ENCODE measurements around the gene DNAJC1. TPM values are rescaled to one million over a fixed set of nuclear protein-coding genes. Genes with fewer than 3 reads are reported as not detected.
"Not testable (repeated sequence)": the region's sequence is repeated elsewhere in the genome, so short reads cannot be mapped to it uniquely, and the experiment has no call there.

Gene DNAJC1
- polyA plus RNA-seq, 1 donor, result 29.5 TPM

- no peak for DNase-seq
Measured at GRCh38 chr10:21831986-21832820, 171.3 kb downstream of the DNAJC1 start.

GRCh38 chr10:21830037-21830436, 173.5 kb downstream of the DNAJC1 start:
- no peak for DNase-seq

GRCh38 chr10:21827308-21827707, 176.2 kb downstream of the DNAJC1 start:
- DNase-seq, result no peak

GRCh38 chr10:21826725-21827124, 176.8 kb downstream of the DNAJC1 start:
- DNase-seq, result no peak

- no peak for DNase-seq
Measured at GRCh38 chr10:21825345-21825744, 178.2 kb downstream of the DNAJC1 start.

GRCh38 chr10:21824409-21824808, 179.1 kb downstream of the DNAJC1 start:
- DNase-seq, result no peak

GRCh38 chr10:21823617-21824016, 179.9 kb downstream of the DNAJC1 start:
- no peak for DNase-seq

GRCh38 chr10:21822273-21822672, 181.3 kb downstream of the DNAJC1 start:
- not testable (repeated sequence) for DNase-seq

- no peak for DNase-seq
Measured at GRCh38 chr10:21820952-21821351, 182.6 kb downstream of the DNAJC1 start.

- not testable (repeated sequence) for DNase-seq
Measured at GRCh38 chr10:21818416-21818815, 185.1 kb downstream of the DNAJC1 start.

- no peak for DNase-seq
Measured at GRCh38 chr10:21814866-21815265, 188.7 kb downstream of the DNAJC1 start.

- DNase-seq, result no peak
Measured at GRCh38 chr10:21813946-21814345, 189.6 kb downstream of the DNAJC1 start.

GRCh38 chr10:21811245-21811585, 192.3 kb downstream of the DNAJC1 start:
- DNase-seq, result no peak

GRCh38 chr10:21810582-21811244, 192.8 kb downstream of the DNAJC1 start:
- DNase-seq, result no peak

GRCh38 chr10:21808550-21808949, 195.0 kb downstream of the DNAJC1 start:
- no peak for DNase-seq

- no peak for DNase-seq
Measured at GRCh38 chr10:21807180-21807579, 196.3 kb downstream of the DNAJC1 start.

- DNase-seq, result no peak
Measured at GRCh38 chr10:21803374-21803773, 200.2 kb downstream of the DNAJC1 start.

- DNase-seq, result no peak
Measured at GRCh38 chr10:21801609-21802008, 201.9 kb downstream of the DNAJC1 start.

- DNase-seq, result no peak
Measured at GRCh38 chr10:21797984-21798765, 205.4 kb downstream of the DNAJC1 start.

GRCh38 chr10:21797533-21797932, 206.0 kb downstream of the DNAJC1 start:
- DNase-seq, result no peak

- no peak for DNase-seq
Measured at GRCh38 chr10:21791276-21791675, 212.3 kb downstream of the DNAJC1 start.

- DNase-seq, result no peak
Measured at GRCh38 chr10:21776883-21777282, 226.6 kb downstream of the DNAJC1 start.

- DNase-seq, result no peak
Measured at GRCh38 chr10:21771219-21771618, 232.3 kb downstream of the DNAJC1 start.

All from left kidney (tissue), 2 donors.